B cell (primary cell): Measurements from ENCODE around the gene RFPL2. TPM values are rescaled to one million over a fixed set of nuclear protein-coding genes. Genes with fewer than 3 reads are reported as not detected.
A peak's percentile ranks its signal among the peaks of the same experiment; 100 is the strongest.

Experiments used
- ATAC-seq: fragments of 200-7000 bp; cut with Tn5 transposase; one replicate; pipeline ENCODE4 v1.10.0; 2021; ENCODE audit warnings: low read depth, mild to moderate bottlenecking, moderate number of reproducible peaks, moderate library complexity
- CTCF ChIA-PET: fragments of 350-600 bp; sonication (Branson Sonifier 250); formaldehyde crosslinking; loops from one replicate; lab custom pipeline; 2021; ENCODE audit warnings: antibody characterized with exemption, inconsistent platforms; lab: Charles Lee
- POLR2A ChIA-PET: fragments of 350-600 bp; sonication (Branson Sonifier 250); formaldehyde crosslinking; loops from one replicate; lab custom pipeline; 2021; ENCODE audit warnings: antibody characterized with exemption; lab: Charles Lee
- DNase-seq: peaks from one replicate; pipeline ENCODE4 v3.0.0; 2013
- H2AFZ ChIP-seq: 2 replicates; pipeline ENCODE4 v1.6.1; 2012; ENCODE audit warnings: mild to moderate bottlenecking, low read depth, low read length; ENCODE audit not compliant: insufficient read depth, poor library complexity, severe bottlenecking
- H3K27ac ChIP-seq, 2 donors: 1 replicate in 1 of 2; 2 replicates in 1 of 2; pipeline ENCODE4 v1.5.1; 2012 to 2013; ENCODE audit warnings: low read length in 2 of 2, mild to moderate bottlenecking in 2 of 2, moderate library complexity in 1 of 2
- H3K27me3 ChIP-seq, 4 experiments: fragments of 200-600 bp in 1 of 4; sonication (generic) in 1 of 4; replicated peaks in 1 of 4; 1 replicate in 2 of 4; 2 replicates in 2 of 4; pipeline versions ENCODE4 v1.6.1 to v1.7.0; 2013 to 2016; ENCODE audit warnings: low read length in 3 of 4, mild to moderate bottlenecking in 2 of 4, mixed read lengths in 1 of 4, moderate library complexity in 1 of 4; ENCODE audit not compliant: insufficient read depth in 4 of 4, control insufficient read depth in 3 of 4; ENCODE audit errors: control extremely low read depth in 1 of 4
- H3K36me3 ChIP-seq, 2 experiments: replicated peaks in 1 of 2; 1 replicate in 1 of 2; 2 replicates in 1 of 2; pipeline versions ENCODE4 v1.6.1 to v1.7.1; 2013; ENCODE audit warnings: low read length in 1 of 2; ENCODE audit not compliant: insufficient read depth in 2 of 2, control insufficient read depth in 1 of 2; ENCODE audit errors: control extremely low read depth in 1 of 2, extremely low read depth in 1 of 2
- H3K4me1 ChIP-seq, 2 donors: fragments of 200-600 bp in 1 of 2; sonication (generic) in 1 of 2; 1 replicate in 1 of 2; 2 replicates in 1 of 2; pipeline versions ENCODE4 v1.5.1 to v1.6.1; 2013 to 2017; ENCODE audit warnings: low read length in 2 of 2; ENCODE audit not compliant: control insufficient read depth in 2 of 2, insufficient read depth in 2 of 2
- H3K4me2 ChIP-seq: replicated peaks from 2 replicates; pipeline ENCODE3; 2012; ENCODE audit warnings: mild to moderate bottlenecking, low read depth, low read length; ENCODE audit not compliant: poor library complexity, severe bottlenecking
- H3K4me3 ChIP-seq, 5 experiments: fragments of 200-600 bp in 1 of 5; sonication (generic) in 1 of 5; 1 replicate in 3 of 5; 2 replicates in 2 of 5; pipeline versions ENCODE4 v1.5.1 to v1.7.0; 2011 to 2016; ENCODE audit warnings: low read length in 4 of 5, mild to moderate bottlenecking in 4 of 5, low read depth in 2 of 5, control low read depth in 1 of 5, moderate library complexity in 1 of 5; ENCODE audit not compliant: insufficient read depth in 1 of 5; ENCODE audit errors: control extremely low read depth in 1 of 5, extremely low read depth in 1 of 5
- H3K79me2 ChIP-seq: fragments of 200-600 bp; sonication (generic); one replicate; pipeline ENCODE4 v1.6.0; 2016; ENCODE audit warnings: low read length; ENCODE audit not compliant: control insufficient read depth, insufficient read depth
- H3K9ac ChIP-seq: fragments of 200-600 bp; sonication (generic); 2 replicates; pipeline ENCODE4 v1.6.1; 2017; ENCODE audit warnings: mild to moderate bottlenecking, low read length, moderate library complexity
- H3K9me3 ChIP-seq, 3 donors: one replicate each; pipeline versions ENCODE4 v1.6.1 to v1.7.1; 2013; ENCODE audit warnings: low read length in 2 of 3; ENCODE audit not compliant: control insufficient read depth in 2 of 3, insufficient read depth in 1 of 3; ENCODE audit errors: control extremely low read depth in 1 of 3
- H4K20me1 ChIP-seq: 2 replicates; pipeline ENCODE4 v1.6.0; 2012; ENCODE audit warnings: mild to moderate bottlenecking, low read length; ENCODE audit not compliant: insufficient read depth, control insufficient read depth, poor library complexity, severe bottlenecking
- H3K27ac Mint-ChIP-seq: one replicate; pipeline ENCODE4 v1.8.0; 2021; ENCODE audit warnings: mixed read lengths
- H3K27me3 Mint-ChIP-seq: one replicate; pipeline ENCODE4 v1.8.0; 2021; ENCODE audit warnings: mixed read lengths
- H3K4me1 Mint-ChIP-seq: one replicate; pipeline ENCODE4 v1.8.0; 2021; ENCODE audit warnings: mixed read lengths
- H3K4me3 Mint-ChIP-seq: one replicate; pipeline ENCODE4 v1.8.0; 2021; ENCODE audit warnings: mixed read lengths
- H3K9me3 Mint-ChIP-seq: one replicate; pipeline ENCODE4 v1.8.0; 2022; ENCODE audit warnings: mixed read lengths; ENCODE audit not compliant: insufficient read depth
- CTCF ChIP-seq: fragments of 200-600 bp; IDR thresholded peaks from one replicate; pipeline ENCODE4 v1.8.0; 2022; ENCODE audit warnings: antibody characterized with exemption, mild to moderate bottlenecking
- EZH2 ChIP-seq: IDR thresholded peaks from 2 replicates; pipeline ENCODE4 v1.6.1; 2012; ENCODE audit warnings: borderline replicate concordance, low read depth, mild to moderate bottlenecking, moderate library complexity, low read length; ENCODE audit not compliant: insufficient read depth, poor library complexity, severe bottlenecking
- WGBS: methylation state at CpG from one replicate; pipeline ENCODE4 v1.1.5; 2013; ENCODE audit warnings: missing lambda C conversion rate; ENCODE audit not compliant: insufficient coverage; 5-methylcytosine and 5-hydroxymethylcytosine counted together
- intact Hi-C: fragments of 100-400 bp; cut with micrococcal nuclease; formaldehyde crosslinking; loops from one replicate; pipeline ENCODE4 v1.10.0; 2022
- polyA plus RNA-seq: library from polyadenylated mRNA; depleted of rRNA; stranded (reverse); fragments of >200 nt; gene quantifications from 2 replicates; pipeline ENCODE4 v1.2.3, GENCODE V29; 2012
- total RNA-seq, 2 donors: library from RNA; stranded (reverse); fragments of 120-200 nt in 1 of 2; gene quantifications; 1 replicate in 1 of 2; 2 replicates in 1 of 2; pipeline versions ENCODE4 v1.2.3 to v1.2.4, GENCODE V29; 2013 to 2022

Gene RFPL2
- total and polyA plus RNA-seq, 2 donors (not counting 1 experiment from before 2014, with no cell fraction given) = not detected

GRCh38 chr22:32205974-32206773 is 1.3 kb upstream of the RFPL2 start:
- CTCF ChIA-PET = no interaction called here
- H3K9me3 ChIP-seq = peaks cover 0 to 3% (median 0%) of the 10 kb centered on the region in 3 donors
- ATAC-seq (no peak), DNase-seq (no peak)
- H3K4me3 ChIP-seq = no peak overlapping the region
- no peak for TF ChIP-seq EZH2
- no peak for TF ChIP-seq CTCF
- H3K27me3 Mint-ChIP-seq = peaks cover 27% of the 10 kb centered on the region
- H2AFZ ChIP-seq = peak overlapping the region; percentile 22
- WGBS = 84% methylated on average over 30 of the region's 30 CpGs
- H3K27ac Mint-ChIP-seq = no peak overlapping the region
- POLR2A ChIA-PET = no interaction called here
- H3K4me3 Mint-ChIP-seq = no peak overlapping the region
- H3K79me2 ChIP-seq = no peaks in the 10 kb centered on the region
- no peaks in the 10 kb centered on the region for H3K9me3 Mint-ChIP-seq
- no peak overlapping the region for H3K4me2 ChIP-seq
- no peaks in the 10 kb centered on the region for H3K36me3 ChIP-seq
- no peaks in the 10 kb centered on the region for H4K20me1 ChIP-seq
- H3K27me3 ChIP-seq = peaks cover 0 to 20% (median 5%) of the 10 kb centered on the region in 4 experiments
- intact Hi-C loops = loop anchor here (2.0 kb wide), 2 partner anchors 103 to 267 kb away; no protein-coding TSS in a partner anchor
- no peak overlapping the region for H3K9ac ChIP-seq
- peaks cover 6 to 8% of the 10 kb centered on the region in 2 donors for H3K4me1 ChIP-seq
- H3K27ac ChIP-seq = no peak overlapping the region
- H3K4me1 Mint-ChIP-seq = peaks cover 4% of the 10 kb centered on the region
